Neural crest cell (in vitro differentiated cells): Measurements from ENCODE around the gene SLC25A45. TPM values are rescaled to one million over a fixed set of nuclear protein-coding genes. Genes with fewer than 3 reads are reported as not detected.
A peak's percentile ranks its signal among the peaks of the same experiment; 100 is the strongest.

Experiments used
- DNase-seq: peaks from one replicate; pipeline ENCODE4 v3.0.0; 2021; ENCODE audit warnings: low read depth, mixed read lengths, low spot score
- H3K27ac Mint-ChIP-seq: one replicate; pipeline ENCODE4 v1.8.0; 2021; ENCODE audit warnings: mild to moderate bottlenecking, mixed read lengths; ENCODE audit not compliant: unreplicated experiment
- H3K27me3 Mint-ChIP-seq: 2 replicates; pipeline ENCODE4 v1.8.0; 2021; ENCODE audit warnings: low read depth, mild to moderate bottlenecking, mixed read lengths
- H3K36me3 Mint-ChIP-seq: 2 replicates; pipeline ENCODE4 v1.8.0; 2021; ENCODE audit warnings: low read depth, mild to moderate bottlenecking, mixed read lengths
- H3K4me1 Mint-ChIP-seq: 2 replicates; pipeline ENCODE4 v1.8.0; 2021; ENCODE audit warnings: mixed read lengths
- H3K4me3 Mint-ChIP-seq: one replicate; pipeline ENCODE4 v1.8.0; 2021; ENCODE audit warnings: mild to moderate bottlenecking, mixed read lengths
- H3K9me3 Mint-ChIP-seq: 2 replicates; pipeline ENCODE4 v1.8.0; 2021; ENCODE audit warnings: mixed read lengths
- total RNA-seq: library from RNA; stranded (reverse); gene quantifications from 2 replicates; pipeline ENCODE4 v1.2.1, GENCODE V29; 2021
- TF ChIP-seq, protein P1 (sequence below): fragments of 200-600 bp; sonication (generic); conservative IDR thresholded peaks from 2 replicates; pipeline ENCODE4 v1.5.0; 2021; ENCODE audit warnings: antibody characterized with exemption, mild to moderate bottlenecking

SLC25A45 gene
- total RNA-seq, 1 donor from 2014 or later: 1.5 TPM

DNA sequence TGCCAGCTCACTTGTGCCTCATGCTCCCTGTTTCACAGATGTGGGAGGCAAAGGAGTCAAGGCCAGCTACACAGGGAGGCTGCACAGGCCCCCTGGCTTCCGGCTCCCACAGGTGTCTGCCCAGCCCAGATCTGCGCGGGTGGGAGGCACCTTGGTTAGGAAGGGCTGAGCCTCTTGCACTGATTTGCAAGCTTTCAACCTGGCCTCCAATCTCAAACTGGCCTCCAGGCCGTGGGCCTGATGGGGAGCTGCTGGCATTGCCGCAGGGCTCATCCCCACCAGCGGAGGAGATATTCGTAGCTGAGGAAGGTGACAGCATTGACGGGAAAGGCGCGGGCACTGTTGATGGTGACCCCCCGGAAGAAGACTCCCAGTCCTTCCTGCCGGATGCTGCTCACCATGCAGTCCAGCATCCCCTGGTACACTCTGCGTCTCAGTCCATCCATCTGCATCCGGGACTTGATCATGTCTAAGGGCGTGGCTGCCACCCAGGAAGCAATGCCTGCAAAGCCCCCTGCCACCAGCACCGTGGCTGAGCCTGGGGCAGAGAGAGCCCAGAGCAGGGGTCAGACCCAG is 6.2 kb downstream of the SLC25A45 start:
- Mint-ChIP-seq H3K4me3 (no peak overlapping the region), H3K4me1 (no peaks in the 10 kb centered on the region), H3K9me3 (no peaks in the 10 kb centered on the region), H3K27ac (no peak overlapping the region), H3K27me3 (no peaks in the 10 kb centered on the region), H3K36me3 (no peaks in the 10 kb centered on the region)
- DNase-seq: no peak
- TF ChIP-seq, protein P1, sequence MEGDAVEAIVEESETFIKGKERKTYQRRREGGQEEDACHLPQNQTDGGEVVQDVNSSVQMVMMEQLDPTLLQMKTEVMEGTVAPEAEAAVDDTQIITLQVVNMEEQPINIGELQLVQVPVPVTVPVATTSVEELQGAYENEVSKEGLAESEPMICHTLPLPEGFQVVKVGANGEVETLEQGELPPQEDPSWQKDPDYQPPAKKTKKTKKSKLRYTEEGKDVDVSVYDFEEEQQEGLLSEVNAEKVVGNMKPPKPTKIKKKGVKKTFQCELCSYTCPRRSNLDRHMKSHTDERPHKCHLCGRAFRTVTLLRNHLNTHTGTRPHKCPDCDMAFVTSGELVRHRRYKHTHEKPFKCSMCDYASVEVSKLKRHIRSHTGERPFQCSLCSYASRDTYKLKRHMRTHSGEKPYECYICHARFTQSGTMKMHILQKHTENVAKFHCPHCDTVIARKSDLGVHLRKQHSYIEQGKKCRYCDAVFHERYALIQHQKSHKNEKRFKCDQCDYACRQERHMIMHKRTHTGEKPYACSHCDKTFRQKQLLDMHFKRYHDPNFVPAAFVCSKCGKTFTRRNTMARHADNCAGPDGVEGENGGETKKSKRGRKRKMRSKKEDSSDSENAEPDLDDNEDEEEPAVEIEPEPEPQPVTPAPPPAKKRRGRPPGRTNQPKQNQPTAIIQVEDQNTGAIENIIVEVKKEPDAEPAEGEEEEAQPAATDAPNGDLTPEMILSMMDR: no peak

DNA sequence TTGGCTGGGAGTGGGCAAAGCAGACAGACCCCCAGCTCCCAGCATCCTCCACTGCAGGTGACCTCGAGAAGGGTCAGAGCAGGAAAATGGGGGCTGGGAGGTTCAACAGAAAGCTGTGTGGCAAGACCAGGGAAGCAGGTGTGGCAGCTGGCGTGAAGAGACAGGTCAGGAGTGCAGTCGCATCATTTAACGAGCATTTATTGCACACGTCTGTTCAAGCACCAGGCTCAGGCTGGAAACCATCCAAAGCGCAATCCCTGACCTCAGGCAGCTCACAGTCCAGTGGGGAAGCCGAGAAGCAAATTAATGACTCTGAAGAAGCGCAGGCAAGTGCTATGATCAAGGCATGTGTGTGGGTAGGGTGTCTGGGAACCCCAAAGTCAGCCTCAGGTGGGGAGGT is 7.4 kb downstream of the SLC25A45 start:
- no peak for DNase-seq
- Mint-ChIP-seq H3K27ac (no peak overlapping the region), H3K4me3 (no peak overlapping the region), H3K27me3 (peaks cover 2% of the 10 kb centered on the region), H3K4me1 (no peaks in the 10 kb centered on the region), H3K36me3 (no peaks in the 10 kb centered on the region), H3K9me3 (no peaks in the 10 kb centered on the region)
- TF ChIP-seq, protein P1: no peak

DNA sequence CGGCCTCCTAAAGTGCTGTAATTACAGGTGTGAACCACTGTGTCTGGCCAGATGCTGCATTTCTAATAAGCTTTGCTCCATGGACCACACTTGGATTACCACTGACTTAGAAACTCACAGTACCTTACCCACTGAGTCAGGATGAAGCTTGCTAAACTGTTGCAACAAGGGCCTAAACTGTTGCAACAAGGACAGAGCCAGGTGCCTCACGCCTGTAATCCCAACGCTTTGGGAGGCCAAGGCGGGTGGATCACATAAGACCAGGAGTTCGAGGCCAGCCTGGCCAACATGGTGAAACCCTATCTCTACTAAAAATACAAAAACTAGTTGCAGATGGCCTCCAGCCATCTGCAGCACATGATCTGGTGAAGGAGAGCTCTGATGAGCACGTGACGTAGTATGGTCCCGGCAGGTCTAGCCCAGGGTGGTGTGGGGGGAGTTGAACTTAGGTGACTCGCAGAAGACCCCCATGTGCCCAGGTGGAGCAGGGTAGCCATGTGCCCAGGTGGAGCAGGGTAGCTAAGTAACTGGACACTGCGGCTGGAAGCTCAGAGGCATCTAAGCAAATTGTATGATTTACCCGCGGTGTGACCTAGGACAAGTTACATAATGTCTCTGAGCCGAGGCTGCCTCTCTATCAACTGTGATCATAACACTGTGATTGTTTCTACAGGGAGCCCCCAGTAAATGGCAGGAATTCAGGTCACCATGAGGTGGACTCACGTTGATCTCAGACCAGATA is 8.4 kb downstream of the SLC25A45 start:
- H3K27me3 Mint-ChIP-seq: peaks cover 2% of the 10 kb centered on the region
- TF ChIP-seq, protein P1: no peak
- H3K4me1 Mint-ChIP-seq: no peaks in the 10 kb centered on the region
- H3K27ac Mint-ChIP-seq: no peak overlapping the region
- no peak for DNase-seq
- H3K9me3 Mint-ChIP-seq: no peaks in the 10 kb centered on the region
- no peaks in the 10 kb centered on the region for H3K36me3 Mint-ChIP-seq
- H3K4me3 Mint-ChIP-seq: no peak overlapping the region

DNA sequence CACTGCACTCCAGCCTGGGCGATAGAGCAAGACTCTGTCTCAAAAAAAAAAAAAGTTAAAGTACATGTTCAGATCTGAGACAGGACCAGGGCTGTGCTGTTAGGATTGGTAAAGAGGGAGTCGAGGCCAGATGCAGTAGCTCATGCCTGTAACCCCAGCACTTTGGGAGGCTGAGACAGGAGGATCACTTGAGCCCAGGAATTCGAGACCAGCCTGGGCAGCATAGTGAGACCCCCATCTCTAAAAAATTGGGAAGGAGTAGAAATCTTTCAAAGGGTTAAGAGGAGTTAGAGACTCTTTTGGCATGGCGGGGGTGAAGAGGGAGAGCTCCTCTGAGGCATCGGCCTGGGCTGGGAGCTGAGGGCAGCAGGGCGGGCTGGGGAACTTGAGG is 11.8 kb downstream of the SLC25A45 start:
- H3K4me1 Mint-ChIP-seq: no peaks in the 10 kb centered on the region
- H3K27ac Mint-ChIP-seq: no peak overlapping the region
- H3K9me3 Mint-ChIP-seq: no peaks in the 10 kb centered on the region
- peaks cover 2% of the 10 kb centered on the region for H3K27me3 Mint-ChIP-seq
- DNase-seq: no peak
- H3K4me3 Mint-ChIP-seq: no peak overlapping the region
- no peaks in the 10 kb centered on the region for H3K36me3 Mint-ChIP-seq
- TF ChIP-seq, protein P1: no peak

DNA sequence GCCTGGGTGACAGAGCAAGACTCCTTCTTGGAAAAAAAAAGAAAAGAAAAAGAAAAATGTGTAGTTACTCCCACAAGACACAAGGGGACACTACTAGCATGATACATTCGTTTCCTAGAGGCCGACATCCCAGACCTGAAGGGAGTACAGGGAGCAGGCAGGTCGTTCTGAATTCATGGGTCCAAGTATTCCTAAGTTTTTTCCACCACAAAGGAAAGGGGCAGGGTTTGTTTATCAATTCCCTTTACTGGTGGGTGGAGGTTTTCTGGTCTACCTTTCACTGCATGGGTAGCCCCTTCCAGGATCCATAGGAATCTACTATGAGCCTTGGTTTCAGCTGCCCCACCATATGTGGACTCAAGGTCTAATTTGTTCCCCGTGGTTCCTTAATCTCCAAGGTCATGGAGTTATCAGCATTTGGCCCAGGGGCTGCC is 16.1 kb downstream of the SLC25A45 start:
- Mint-ChIP-seq H3K36me3 (no peaks in the 10 kb centered on the region), H3K4me3 (no peak overlapping the region), H3K27ac (no peak overlapping the region), H3K27me3 (peaks cover 2% of the 10 kb centered on the region), H3K4me1 (no peaks in the 10 kb centered on the region), H3K9me3 (no peaks in the 10 kb centered on the region)
- no peak for DNase-seq
- TF ChIP-seq, protein P1: peak; percentile 86
